PFSK-1 (cell line): ENCODE results near the gene DEPDC1B.

Experiments
- SIN3A ChIP-seq: IDR thresholded peaks from 2 replicates; pipeline ENCODE4 v1.6.1; 2012; ENCODE audit warnings: mild to moderate bottlenecking, low read length, moderate library complexity, borderline replicate concordance; ENCODE audit not compliant: insufficient read depth
- TAF1 ChIP-seq: IDR thresholded peaks from 2 replicates; pipeline ENCODE4 v1.6.1; 2012; ENCODE audit warnings: low read length, control low read depth, borderline replicate concordance; ENCODE audit not compliant: insufficient read depth
- TF ChIP-seq, protein P1 (sequence below), 2 experiments: IDR thresholded peaks; 2 replicates each; pipeline versions ENCODE4 v1.6.1 to v1.8.0; 2011 to 2012; ENCODE audit warnings: low read depth in 2 of 2, low read length in 2 of 2, control low read depth in 1 of 2, inconsistent platforms in 1 of 2, mild to moderate bottlenecking in 1 of 2, moderate library complexity in 1 of 2; ENCODE audit not compliant: insufficient read depth in 1 of 2

DNA sequence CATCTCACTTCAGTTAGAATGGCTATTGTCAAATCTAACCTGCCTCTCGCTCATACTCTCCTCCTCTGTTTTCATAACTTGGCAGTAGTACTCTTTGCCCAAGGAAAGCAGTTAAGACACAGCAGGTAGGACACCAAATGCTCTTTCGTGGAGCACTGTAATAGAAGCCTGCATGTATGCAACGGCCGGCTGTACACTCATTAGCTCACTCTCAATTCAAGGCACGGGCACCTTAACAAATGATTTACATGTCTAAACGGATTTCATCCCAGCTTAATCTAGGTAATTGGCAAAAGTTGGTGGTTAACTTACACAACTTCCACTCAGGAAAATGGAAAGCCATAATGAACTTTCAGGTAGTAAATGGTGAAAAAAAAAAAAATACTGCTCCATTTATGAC lies 14.9 kb downstream of the DEPDC1B start:
- TF ChIP-seq SIN3A (no peak), TAF1 (no peak)
- TF ChIP-seq, protein P1, sequence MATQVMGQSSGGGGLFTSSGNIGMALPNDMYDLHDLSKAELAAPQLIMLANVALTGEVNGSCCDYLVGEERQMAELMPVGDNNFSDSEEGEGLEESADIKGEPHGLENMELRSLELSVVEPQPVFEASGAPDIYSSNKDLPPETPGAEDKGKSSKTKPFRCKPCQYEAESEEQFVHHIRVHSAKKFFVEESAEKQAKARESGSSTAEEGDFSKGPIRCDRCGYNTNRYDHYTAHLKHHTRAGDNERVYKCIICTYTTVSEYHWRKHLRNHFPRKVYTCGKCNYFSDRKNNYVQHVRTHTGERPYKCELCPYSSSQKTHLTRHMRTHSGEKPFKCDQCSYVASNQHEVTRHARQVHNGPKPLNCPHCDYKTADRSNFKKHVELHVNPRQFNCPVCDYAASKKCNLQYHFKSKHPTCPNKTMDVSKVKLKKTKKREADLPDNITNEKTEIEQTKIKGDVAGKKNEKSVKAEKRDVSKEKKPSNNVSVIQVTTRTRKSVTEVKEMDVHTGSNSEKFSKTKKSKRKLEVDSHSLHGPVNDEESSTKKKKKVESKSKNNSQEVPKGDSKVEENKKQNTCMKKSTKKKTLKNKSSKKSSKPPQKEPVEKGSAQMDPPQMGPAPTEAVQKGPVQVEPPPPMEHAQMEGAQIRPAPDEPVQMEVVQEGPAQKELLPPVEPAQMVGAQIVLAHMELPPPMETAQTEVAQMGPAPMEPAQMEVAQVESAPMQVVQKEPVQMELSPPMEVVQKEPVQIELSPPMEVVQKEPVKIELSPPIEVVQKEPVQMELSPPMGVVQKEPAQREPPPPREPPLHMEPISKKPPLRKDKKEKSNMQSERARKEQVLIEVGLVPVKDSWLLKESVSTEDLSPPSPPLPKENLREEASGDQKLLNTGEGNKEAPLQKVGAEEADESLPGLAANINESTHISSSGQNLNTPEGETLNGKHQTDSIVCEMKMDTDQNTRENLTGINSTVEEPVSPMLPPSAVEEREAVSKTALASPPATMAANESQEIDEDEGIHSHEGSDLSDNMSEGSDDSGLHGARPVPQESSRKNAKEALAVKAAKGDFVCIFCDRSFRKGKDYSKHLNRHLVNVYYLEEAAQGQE (IDR thresholded peaks at IDR 0.05; ENCODE audit: insufficient read depth in 1 of 2, low read depth in 2 of 2, low read length in 2 of 2): no peak
